Fibroblast of pulmonary artery (primary cell): ENCODE results near the gene PTPN13.

Source experiments
- DNase-seq: peaks from one replicate; pipeline ENCODE4 v3.0.0-alpha.2; 2010; ENCODE audit warnings: low read depth
- H3K4me3 ChIP-seq: replicated peaks from 2 replicates; pipeline ENCODE4 v1.5.1; 2011; ENCODE audit warnings: low read depth, mild to moderate bottlenecking, control low read depth, low read length, moderate library complexity
- CTCF ChIP-seq: IDR thresholded peaks from 2 replicates; pipeline ENCODE4 v1.5.1; 2011; ENCODE audit warnings: mild to moderate bottlenecking, control low read depth, low read length, inconsistent platforms; ENCODE audit errors: missing control alignments

Gene PTPN13

GRCh38 chr4:86657382-86657781, 63.3 kb downstream of the PTPN13 start:
- no peak for TF ChIP-seq CTCF
- no peak overlapping the region for H3K4me3 ChIP-seq
- DNase-seq, result no peak

DNA sequence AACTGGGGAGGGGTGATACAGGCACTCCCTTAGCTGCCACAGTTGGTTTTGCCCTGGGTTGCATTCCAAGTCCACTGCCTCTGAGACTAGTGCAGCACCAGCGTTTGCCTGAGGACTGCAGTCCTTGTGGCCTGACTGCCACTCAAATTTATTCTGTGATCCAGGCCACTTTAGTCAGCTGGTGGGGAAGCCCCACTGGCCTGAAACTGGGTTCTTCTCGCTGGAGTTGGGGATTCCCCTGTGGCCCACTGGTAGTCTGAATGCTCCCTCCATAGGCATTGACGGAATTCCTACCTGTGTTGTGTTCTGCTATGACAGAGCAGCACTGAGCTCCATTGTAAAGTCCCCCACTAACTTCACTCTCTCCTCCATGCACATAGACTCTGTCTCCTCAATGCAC, 63.8 kb downstream of the PTPN13 start:
- no peak for DNase-seq
- no peak overlapping the region for H3K4me3 ChIP-seq
- no peak for TF ChIP-seq CTCF

GRCh38 chr4:86660401-86660800, 66.3 kb downstream of the PTPN13 start:
- no peak overlapping the region for H3K4me3 ChIP-seq
- no peak for DNase-seq
- no peak for TF ChIP-seq CTCF

DNA sequence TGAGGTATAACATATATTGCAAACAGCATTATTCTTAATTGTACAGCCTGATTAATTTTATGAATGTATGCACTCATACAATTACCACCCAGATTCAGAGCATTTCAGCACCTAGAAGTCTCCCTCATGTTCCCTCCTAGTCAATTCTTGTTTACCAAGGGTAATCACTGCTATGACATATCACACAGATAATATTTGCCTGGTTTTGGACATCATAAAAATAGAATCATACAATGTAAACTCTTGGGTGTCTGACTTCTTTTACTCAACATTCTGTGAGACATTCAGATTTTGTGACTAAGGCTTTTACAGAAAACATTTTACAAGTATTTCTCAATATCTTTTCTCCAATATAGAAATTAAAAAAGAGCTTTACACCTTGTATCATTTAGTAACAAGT, 66.9 kb downstream of the PTPN13 start:
- DNase-seq, result no peak
- TF ChIP-seq CTCF, result no peak
- no peak overlapping the region for H3K4me3 ChIP-seq

GRCh38 chr4:86661418-86661817, 67.3 kb downstream of the PTPN13 start:
- TF ChIP-seq CTCF, result no peak
- no peak for DNase-seq
- H3K4me3 ChIP-seq, result no peak overlapping the region

GRCh38 chr4:86664959-86665358, 70.8 kb downstream of the PTPN13 start:
- peak; percentile 71 for DNase-seq
- H3K4me3 ChIP-seq, result no peak overlapping the region
- TF ChIP-seq CTCF, result no peak

DNA sequence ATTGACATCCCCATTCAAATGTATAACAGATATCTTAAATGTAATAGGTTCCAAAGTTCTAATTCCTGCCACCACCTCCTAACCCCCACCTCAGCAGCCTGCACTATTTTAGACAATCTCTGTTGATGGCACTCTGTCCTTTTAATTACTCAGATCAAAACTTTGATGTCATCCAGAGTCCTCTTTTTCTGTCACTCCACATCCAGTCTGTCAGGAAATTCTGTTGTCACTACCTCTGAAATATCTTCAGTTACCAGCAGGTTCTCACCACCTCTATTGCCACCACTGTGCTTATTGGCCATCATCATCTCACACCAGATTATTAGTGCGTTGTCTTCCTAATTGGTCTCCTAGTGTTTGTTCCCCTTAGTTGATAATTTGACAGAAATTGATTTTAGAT, 76.2 kb downstream of the PTPN13 start:
- no peak for TF ChIP-seq CTCF
- DNase-seq, result no peak
- H3K4me3 ChIP-seq, result no peak overlapping the region
